Right renal cortex interstitium (tissue), 3 donors: ENCODE measurements around the gene COMMD1. TPM values are rescaled to one million over a fixed set of nuclear protein-coding genes. Genes with fewer than 3 reads are reported as not detected.

Experiments
- DNase-seq, 3 donors: peaks; one replicate each; pipeline ENCODE4 v3.0.0-alpha.2; 2013; ENCODE audit warnings: low read depth in 3 of 3, low spot score in 2 of 3
- polyA plus RNA-seq, 3 donors: library from polyadenylated mRNA; unstranded; fragments of 120-200 nt; gene quantifications; one replicate each; pipeline ENCODE4 v1.2.1, GENCODE V29; 2013; ENCODE audit not compliant: insufficient read length in 3 of 3

COMMD1 gene
- polyA plus RNA-seq, 3 donors = 56.0 to 75.3 (median 73.6) TPM

DNA sequence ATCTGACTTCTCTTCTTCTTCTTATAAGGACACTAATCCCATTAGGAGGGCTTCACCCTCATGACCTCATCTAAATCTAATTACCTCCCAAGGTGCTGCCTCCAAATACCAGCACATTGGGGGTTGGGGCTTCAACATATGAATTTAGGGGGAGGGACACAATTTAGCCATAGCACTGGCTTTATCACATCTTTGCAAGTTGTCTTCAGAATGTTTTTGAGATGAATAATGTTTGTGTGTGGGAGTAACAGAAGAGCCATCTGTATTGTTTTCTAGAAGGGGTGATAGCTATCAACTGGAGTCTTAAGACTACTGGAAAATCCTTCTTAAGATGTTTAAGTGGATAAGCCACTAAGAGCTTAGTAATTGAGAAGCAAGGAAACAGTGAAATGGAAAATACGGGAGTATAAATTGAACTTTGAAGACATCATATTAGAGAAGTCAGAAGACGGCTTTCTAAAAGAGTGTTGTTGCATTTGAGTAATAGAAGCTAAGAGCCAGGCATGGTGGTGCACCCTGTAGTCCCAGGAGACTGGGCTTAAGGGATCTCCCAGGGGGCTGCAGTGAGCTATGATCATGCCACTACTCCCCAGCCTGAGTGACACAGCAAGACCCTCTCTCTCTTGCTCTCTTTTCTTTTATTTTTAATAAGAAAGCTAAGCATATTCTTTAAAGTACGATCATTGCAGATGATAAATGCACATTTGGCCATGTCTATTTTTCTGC, 257.8 kb downstream of the COMMD1 start:
- no peak for DNase-seq

DNA sequence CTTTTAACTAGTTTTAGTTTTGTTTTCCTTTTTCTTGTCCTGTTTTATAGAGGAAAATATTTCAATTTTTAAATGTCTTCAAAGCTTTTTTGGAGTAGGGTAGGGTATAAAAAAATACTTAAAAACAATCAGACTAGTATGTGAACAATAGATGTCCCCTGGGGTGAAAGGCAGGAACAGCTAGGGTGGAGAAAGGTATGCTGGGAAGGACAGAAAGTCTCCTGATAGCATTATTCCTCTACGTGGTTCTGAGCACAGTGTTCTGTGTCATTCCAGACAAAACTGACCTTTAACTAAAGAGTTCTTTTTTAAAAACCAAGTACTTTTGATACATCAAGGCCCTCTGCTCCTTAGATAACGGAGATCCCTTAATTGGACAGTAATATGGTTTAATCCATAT, 258.4 kb downstream of the COMMD1 start:
- DNase-seq = no peak

DNA sequence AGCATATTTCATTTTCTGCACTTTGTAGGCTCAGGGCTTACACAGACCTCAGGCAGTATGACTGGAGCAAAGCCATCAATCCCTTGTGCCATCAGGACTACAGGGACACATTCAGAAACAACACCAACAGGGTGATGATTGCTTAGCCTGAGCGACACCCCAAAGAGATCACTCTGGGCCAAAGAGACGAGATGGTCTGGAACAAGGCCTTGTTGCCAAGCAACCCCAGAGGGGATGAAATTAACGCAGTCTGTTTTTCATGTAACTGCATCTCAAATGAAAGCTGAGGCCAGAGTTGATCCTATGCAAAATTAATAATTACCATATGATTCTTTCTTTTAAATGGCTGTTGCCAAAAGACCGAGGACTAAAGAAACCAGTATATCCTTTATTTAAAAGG, 270.3 kb downstream of the COMMD1 start:
- DNase-seq = no peak

DNA sequence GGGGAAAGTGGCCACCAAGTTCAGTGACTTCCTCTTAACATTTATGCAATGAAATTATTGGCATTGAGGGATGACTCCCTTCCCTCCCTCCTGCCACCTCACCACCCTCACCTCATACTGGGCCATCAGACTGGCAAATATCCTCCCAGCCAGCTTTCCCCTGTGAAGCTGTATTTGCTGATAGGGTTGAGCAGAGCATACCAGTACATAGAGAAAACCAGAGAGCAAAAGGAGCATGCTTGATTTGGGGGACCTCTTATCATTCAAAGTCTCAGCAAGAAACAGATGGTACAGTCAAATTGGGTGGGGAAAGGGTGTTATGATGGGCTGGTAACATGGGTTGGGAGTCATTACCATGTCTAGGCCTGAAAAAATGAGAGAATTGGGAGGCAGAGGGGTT, 271.3 kb downstream of the COMMD1 start:
- DNase-seq = no peak

DNA sequence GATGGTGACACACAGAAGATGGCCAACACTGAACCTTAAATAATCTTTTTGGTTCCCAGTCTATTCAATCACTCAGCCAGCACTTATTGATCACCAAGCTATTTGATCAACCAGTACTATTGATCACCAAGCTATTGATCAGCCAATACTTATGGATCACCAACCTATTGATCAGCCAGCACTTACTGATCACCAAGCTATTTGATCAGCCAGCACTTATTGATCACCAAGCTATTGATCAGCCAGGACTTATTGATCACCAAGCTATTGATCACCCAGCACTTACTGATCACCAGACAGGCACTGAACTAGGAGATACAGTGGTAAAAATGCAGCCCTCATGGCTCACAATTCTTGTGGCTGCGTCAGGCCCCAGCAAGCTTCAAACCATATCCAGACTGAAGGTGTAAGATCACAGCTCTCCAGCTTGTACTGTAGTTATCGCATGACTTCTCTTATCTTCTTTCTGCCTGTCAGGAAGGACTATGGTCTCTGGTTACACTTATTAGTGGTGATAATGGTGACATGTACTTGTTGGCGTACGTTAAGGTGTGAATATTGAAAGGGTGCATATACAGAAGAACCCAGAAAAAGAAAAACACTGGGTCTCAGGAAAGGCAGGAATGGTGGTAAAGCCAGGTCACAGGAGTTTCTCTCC, 272.0 kb downstream of the COMMD1 start:
- DNase-seq = no peak

DNA sequence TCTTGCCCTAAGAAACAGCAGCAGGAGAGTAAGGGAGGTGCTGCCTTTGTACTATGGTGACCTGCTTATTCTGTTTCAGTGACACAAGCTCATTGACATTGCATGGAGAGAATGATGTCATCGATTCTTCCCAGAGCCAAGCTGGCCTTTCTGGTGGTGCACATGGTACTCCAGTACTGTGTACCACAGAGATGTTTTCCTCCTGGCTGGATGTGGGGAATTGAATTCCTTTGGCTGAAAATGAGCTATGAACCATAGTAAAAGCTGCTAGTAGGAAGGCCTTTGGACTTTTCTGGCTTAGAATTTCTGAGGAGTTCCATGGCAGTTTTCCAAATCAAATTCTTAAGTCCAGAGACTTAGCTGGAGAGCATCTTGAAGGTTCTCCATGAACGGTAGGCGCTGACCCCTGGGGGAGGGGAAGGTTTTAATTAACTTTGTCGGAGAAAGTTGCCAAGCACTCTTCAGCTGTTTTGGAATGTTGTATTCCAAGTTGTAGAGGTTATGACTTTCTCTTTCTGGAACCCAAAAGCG, 273.3 kb downstream of the COMMD1 start:
- DNase-seq = no peak

DNA sequence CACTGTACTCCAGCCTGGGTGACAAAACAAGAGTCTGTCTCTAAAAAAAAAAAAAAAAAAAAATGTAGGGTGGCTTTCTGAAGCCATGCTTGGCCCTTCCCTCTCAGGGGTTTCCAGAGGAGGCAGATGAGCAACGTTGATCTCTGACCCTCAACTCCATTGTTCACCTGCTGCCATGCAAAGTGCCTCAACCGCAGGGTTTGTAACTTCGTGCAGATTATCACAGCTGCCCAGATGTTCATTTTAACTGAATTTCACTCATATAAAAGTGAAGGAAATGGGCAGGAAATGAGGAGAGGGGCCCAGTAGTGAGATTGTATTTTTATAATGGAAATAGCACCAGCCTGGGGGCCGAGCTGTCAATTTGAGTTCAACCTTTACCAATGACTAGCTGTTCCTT, 275.5 kb downstream of the COMMD1 start:
- no peak for DNase-seq

DNA sequence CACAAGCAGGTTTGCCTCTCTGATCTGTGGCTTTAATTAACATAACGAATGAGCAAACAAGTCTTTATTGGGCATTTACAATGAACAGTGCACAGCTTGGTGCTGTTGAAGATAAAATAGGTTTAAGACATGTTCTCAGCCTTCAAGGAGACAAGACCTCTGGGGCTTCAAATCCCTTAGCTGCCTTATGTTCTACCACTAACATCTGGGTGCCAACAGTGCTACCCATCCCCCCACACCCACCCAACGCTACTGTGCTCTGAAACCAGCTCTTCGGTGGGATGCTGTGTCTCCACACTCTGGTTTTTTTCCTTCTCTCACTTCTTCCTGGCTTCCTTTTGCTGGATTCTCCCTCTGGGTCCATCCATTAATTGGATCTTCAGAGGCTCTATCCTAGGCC, 276.4 kb downstream of the COMMD1 start:
- no peak for DNase-seq

DNA sequence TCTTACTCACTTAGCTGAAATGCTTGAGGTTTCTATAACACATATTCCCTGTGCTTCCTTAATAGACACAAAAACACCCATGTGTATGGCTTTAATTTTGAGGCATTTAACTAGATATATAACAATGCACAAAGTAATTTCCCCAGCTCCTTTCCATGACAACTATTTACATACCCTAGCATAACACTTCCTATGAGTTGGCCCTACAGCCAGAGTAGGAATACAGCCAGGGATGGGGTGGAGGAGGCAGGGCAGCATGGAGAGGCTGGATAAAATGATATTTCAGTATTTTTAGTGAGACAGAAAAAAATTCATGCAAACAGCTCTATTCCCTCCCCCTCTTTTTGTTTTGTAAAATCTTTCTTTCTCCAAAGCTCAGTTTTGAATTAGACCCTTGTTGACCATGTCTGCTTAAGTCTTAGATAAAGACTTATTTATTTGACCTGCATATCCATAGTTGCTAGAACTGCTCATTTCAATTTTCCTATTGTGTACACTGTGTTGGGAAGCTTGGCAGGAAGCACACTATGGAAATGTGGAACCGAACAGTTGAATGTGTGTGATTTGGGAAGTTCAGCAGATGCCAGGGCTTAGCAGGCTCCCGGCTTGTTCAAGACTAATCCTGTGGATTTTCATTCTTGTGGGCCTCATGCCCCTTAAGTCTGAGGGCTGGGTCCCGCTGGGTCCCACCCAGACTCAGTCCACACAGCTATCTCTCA, 279.2 kb downstream of the COMMD1 start:
- DNase-seq = no peak

Other genes with a start within 250 kb of the COMMD1 start
- gene FAM161A, start 51.6 kb upstream of the COMMD1 start, polyA plus RNA-seq = 10 to 100 TPM; 15.9 to 16.7 (median 16.3) TPM
- 100 to 1,000 TPM; 182 to 190 (median 186) TPM for gene CCT4, start 17.0 kb upstream of the COMMD1 start, polyA plus RNA-seq